Chondrocyte (in vitro differentiated cells): ENCODE data around the gene TMEM178A. TPM values are rescaled to one million over a fixed set of nuclear protein-coding genes. Genes with fewer than 3 reads are reported as not detected.
"Not testable (repeated sequence)": the region's sequence is repeated elsewhere in the genome, so short reads cannot be mapped to it uniquely, and the experiment has no call there.

Experiments used
- DNase-seq: peaks from one replicate; pipeline ENCODE4 v3.0.0; 2021; ENCODE audit warnings: mixed read lengths, low spot score
- H3K27ac Mint-ChIP-seq: one replicate; pipeline ENCODE4 v1.8.0; 2021; ENCODE audit warnings: mild to moderate bottlenecking, moderate library complexity, mixed read lengths; ENCODE audit not compliant: unreplicated experiment
- H3K27me3 Mint-ChIP-seq: 2 replicates; pipeline ENCODE4 v1.8.0; 2021; ENCODE audit warnings: low read depth, mixed read lengths
- H3K36me3 Mint-ChIP-seq: 2 replicates; pipeline ENCODE4 v1.8.0; 2021; ENCODE audit warnings: low read depth, mixed read lengths
- H3K4me1 Mint-ChIP-seq: 2 replicates; pipeline ENCODE4 v1.8.0; 2021; ENCODE audit warnings: low read depth, mild to moderate bottlenecking, mixed read lengths
- H3K4me3 Mint-ChIP-seq: one replicate; pipeline ENCODE4 v1.8.0; 2021; ENCODE audit warnings: mild to moderate bottlenecking, moderate library complexity, mixed read lengths; ENCODE audit not compliant: unreplicated experiment
- H3K9me3 Mint-ChIP-seq: 2 replicates; pipeline ENCODE4 v1.8.0; 2021; ENCODE audit warnings: low read depth, mixed read lengths
- CTCF ChIP-seq: fragments of 200-600 bp; sonication (generic); IDR thresholded peaks from 2 replicates; pipeline ENCODE4 v1.5.0; 2021; ENCODE audit warnings: antibody characterized with exemption, mild to moderate bottlenecking, moderate library complexity
- total RNA-seq: library from RNA; stranded (reverse); gene quantifications from 3 replicates; pipeline ENCODE4 v1.2.1, GENCODE V29; 2021

Gene TMEM178A
- total RNA-seq, 1 donor from 2014 or later, result 1.3 TPM

GRCh38 chr2:39622860-39623259 is 42.9 kb upstream of the TMEM178A start:
- H3K9me3 Mint-ChIP-seq, result no peaks in the 10 kb centered on the region
- no peaks in the 10 kb centered on the region for H3K36me3 Mint-ChIP-seq
- no peaks in the 10 kb centered on the region for H3K27me3 Mint-ChIP-seq
- no peak for DNase-seq
- peaks cover 30% of the 10 kb centered on the region for H3K4me1 Mint-ChIP-seq
- TF ChIP-seq CTCF, result no peak
- no peak overlapping the region for H3K27ac Mint-ChIP-seq
- H3K4me3 Mint-ChIP-seq, result no peak overlapping the region

DNA sequence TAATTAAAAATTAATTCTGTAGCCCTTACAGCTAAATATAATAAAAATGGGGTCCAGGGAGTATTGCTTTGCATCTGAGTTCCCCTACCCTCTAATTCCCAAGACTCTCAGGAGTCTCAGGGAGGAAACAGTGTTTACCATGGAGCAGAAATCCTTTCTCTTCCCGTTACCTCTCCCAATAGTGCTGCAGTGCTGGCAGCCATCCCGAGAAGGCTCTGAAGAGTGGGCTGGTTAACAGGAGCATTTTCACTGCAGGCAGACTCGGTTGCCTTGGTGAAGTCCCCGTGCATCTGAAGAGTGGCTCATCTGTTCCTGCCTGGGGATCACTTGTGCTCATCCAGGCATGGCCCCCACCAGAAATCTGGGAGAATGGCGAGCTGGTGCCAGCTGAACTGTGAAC is 41.8 kb upstream of the TMEM178A start:
- Mint-ChIP-seq H3K27me3 (no peaks in the 10 kb centered on the region), H3K4me3 (no peak overlapping the region), H3K9me3 (no peaks in the 10 kb centered on the region), H3K4me1 (peaks cover 19% of the 10 kb centered on the region), H3K36me3 (no peaks in the 10 kb centered on the region), H3K27ac (no peak overlapping the region)
- no peak for TF ChIP-seq CTCF
- DNase-seq, result no peak

DNA sequence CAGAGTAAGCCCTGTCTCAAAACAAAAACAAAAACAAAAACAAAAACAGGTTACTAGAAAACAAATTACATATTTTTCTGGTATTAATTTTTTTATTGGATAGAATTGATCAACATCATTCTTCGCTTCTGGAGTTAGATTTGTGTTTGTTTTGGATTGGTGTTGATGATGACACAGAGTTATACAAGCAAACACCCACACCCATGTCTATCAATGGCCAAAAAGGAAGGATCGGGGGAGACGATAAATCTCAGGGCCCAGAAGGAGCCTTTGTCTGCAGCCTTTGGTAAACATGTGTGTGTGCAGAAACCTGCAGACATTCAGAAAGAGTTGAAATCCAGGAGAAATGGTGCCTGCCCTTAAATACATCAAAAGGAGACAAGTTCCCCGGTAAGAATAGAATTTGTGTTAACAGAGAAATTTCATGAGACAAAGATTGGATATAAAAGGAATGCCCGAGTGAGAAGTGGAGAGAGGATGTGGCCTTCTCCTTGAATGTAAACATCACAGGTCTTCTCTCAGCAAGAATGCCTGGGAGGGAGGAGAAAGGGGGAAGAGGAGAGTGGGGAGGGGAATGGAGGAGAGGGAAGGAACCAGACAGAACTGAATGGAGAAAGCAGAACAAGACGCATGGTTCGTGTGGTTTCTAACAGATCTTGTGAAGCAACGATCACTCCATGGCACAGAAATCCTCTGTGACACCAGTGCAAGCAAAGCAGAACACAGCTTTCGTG is 40.4 kb upstream of the TMEM178A start:
- no peaks in the 10 kb centered on the region for H3K9me3 Mint-ChIP-seq
- H3K27me3 Mint-ChIP-seq, result no peaks in the 10 kb centered on the region
- no peak for TF ChIP-seq CTCF
- peaks cover 11% of the 10 kb centered on the region for H3K4me1 Mint-ChIP-seq
- H3K36me3 Mint-ChIP-seq, result no peaks in the 10 kb centered on the region
- no peak for DNase-seq
- no peak overlapping the region for H3K27ac Mint-ChIP-seq
- no peak overlapping the region for H3K4me3 Mint-ChIP-seq

- DNase-seq, result no peak
- H3K27me3 Mint-ChIP-seq, result no peaks in the 10 kb centered on the region
- H3K9me3 Mint-ChIP-seq, result no peaks in the 10 kb centered on the region
- TF ChIP-seq CTCF, result no peak
- no peak overlapping the region for H3K27ac Mint-ChIP-seq
- no peak overlapping the region for H3K4me3 Mint-ChIP-seq
- no peaks in the 10 kb centered on the region for H3K36me3 Mint-ChIP-seq
- peaks cover 6% of the 10 kb centered on the region for H3K4me1 Mint-ChIP-seq
Measured at GRCh38 chr2:39625927-39626270, 39.8 kb upstream of the TMEM178A start.

GRCh38 chr2:39628346-39628745 is 37.4 kb upstream of the TMEM178A start:
- DNase-seq, H3K4me3 Mint-ChIP-seq, H3K36me3 Mint-ChIP-seq, H3K9me3 Mint-ChIP-seq, H3K27me3 Mint-ChIP-seq, H3K27ac Mint-ChIP-seq: not testable (repeated sequence)
- peaks cover 14% of the 10 kb centered on the region for H3K4me1 Mint-ChIP-seq

DNA sequence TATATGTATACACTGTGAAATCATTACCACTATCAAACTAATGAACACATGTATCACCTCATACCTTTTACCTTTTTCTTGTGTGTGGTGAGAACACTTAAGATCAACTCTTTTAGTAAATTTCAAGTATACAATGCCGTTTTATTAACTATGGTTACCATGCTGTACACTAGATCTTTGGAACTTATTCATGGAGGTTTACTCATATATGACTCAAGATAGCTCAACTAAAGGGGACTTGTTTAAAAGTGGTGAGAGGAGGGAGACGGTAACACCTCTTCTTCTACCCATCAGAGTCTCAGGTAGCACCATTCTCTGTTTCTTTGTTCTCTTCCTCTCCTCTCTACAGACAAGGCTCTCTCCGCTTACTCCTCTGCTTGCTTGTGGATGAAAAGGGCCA is 36.1 kb upstream of the TMEM178A start:
- TF ChIP-seq CTCF, result no peak

More for the DNA sequence above, 36.1 kb upstream of the TMEM178A start:
- Mint-ChIP-seq H3K27ac (no peak overlapping the region), H3K27me3 (no peaks in the 10 kb centered on the region), H3K4me1 (peaks cover 14% of the 10 kb centered on the region), H3K9me3 (no peaks in the 10 kb centered on the region), H3K4me3 (no peak overlapping the region), H3K36me3 (no peaks in the 10 kb centered on the region)
- no peak for DNase-seq
